GM19455 (cell line): ENCODE measurements around the gene DNAJC1.

Source experiments
- ATAC-seq: cut with Tn5 transposase; IDR thresholded peaks from one replicate; pipeline ENCODE4 v1.9.1; 2021; ENCODE audit not compliant: unreplicated experiment

The DNAJC1 gene

DNA sequence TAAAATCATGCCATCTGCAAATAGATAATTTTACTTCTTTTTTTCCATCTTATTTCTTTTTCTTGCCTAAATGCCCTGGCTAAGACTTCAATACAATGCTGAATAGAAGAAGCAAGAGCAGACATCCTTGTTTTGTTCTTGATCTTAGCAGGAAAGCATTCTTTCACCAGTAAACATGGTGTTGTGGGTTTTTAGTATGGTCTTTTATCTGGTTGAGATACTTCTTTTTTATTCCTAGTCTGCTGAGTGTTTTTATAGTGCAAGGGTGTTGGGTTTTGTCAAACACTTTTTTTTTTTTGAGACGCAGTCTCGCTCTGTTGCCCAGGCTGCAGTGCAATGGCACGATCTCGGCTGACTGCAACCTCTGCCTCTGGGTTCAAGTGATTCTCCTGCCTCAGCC is 232.3 kb downstream of the DNAJC1 start:
- no peak for ATAC-seq

DNA sequence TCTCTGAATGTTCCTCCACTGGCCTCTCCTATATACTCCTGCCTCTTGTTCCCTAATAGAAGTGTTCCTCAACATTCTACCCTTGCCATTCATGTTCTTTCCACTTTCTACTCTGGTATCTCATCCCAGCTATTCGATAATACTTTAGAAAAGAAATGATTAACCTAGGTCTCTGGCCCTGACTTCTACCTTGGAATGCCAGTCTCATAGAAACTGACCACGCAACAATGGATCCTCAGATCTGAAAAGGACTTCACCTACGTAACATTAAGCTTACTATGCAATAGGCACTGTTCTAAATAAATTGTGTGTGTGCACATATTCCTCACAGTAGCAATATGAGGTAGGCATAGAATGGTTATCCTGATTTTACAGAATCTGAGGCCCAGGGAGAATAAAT is 234.5 kb downstream of the DNAJC1 start:
- no peak for ATAC-seq

DNA sequence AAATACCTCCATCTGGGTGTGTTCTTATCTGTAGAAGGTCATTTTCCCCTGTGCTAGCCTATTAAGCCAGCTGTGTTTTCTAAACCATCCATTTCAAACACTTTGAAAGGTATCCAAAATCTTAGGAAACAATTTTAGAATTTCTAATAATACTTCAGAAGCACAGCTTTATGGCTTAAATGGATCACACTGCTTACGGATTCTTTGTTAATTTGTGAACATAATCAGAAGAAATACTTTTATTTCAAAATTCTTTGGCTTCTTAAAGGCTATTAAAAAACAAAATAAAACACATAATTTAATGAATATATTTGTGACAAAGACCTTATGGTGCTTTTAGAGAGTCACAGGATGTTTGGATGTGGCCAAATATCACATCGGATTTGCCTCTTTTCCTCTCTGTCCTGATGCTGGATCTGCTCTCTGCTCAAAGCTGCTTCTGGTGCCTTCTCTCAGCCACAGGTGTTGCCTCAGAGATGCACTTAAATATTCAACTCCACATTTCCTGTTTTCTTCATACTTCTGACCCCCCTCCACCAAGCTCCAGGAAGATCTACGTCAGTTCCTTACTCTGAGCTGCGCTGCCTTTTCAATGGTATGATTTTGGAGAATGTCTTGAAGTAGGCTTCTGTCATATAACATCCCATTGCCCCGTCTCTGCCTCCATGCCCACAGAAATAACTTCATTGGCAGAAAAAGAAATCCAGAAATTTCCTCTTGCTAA is 238.9 kb downstream of the DNAJC1 start:
- ATAC-seq, result no peak

DNA sequence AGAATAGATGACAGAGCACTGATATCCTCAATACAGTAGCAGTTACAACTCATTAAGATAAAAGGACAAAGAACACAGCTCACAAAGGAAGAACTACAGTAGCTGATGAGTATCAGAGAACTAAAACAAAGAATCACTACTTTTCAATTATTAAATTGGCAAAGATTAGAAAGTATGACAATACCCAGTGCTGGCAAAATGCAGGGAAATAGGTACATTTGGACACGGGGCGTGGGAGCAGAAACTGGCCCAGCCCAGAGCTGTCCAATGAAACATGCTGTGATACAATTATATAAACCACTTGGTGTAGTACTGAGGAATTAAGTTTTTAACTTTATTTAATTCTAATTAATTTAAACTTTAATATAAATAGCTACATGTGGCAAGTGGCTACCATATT is 243.2 kb downstream of the DNAJC1 start:
- ATAC-seq, result no peak

DNA sequence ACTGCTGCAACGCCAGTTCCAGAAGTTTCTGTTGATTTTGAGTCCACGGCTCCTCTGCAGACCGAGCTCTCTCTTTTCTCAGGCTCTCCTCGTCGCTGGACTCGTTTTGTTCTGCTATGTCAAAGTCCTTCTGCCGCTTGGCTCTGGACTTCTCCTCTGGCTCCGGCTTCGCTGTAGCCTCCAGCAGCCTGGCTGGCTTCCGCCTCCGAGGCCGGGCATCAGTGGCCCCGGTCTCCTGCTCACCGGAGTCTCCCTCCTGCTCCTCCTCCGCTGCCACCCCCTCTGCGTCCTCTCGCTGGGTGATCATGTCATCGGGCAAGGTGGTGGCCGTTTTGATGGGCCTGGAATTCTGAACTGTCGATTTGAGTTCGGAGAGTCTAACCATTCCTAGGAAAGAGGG is 244.3 kb downstream of the DNAJC1 start:
- ATAC-seq, result no peak

DNA sequence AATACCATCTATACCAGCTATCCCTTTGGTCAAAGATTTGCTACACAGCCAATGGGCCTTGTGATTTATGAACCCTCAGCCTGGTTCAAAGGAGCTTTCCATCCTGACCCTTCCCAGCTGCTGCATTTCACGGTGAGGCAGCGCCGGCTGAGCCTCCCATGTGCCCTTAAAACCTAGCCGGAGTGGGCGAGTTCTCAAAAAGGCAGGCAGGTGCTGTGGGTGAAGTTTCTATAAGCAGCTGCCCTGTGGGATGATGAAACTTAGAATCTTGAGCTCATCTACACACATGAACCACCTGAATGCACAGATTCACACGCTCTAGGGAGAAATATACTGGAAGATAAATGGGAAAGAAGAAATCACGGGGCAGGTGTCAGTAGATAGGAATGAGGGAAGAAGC is 244.8 kb downstream of the DNAJC1 start:
- no peak for ATAC-seq

DNA sequence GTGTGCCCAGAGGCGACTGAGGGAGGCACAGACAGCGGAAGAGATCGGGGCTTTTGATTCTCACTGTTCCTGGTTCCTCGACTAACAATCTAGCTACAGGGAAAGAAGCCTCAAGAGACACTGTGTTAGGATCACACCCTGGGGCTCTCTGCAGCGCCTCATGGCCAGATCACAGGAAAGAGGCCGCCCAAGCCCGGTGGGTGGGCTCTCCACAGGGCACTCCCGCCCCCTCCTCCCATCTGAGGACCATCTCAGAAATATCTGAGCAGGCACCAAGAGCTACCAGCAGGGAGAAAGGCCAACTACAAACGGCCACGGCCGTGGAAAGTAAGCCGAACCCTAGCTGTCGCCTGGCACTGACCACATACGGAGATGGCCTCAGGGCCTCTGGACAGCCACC is 245.3 kb downstream of the DNAJC1 start:
- no peak for ATAC-seq

DNA sequence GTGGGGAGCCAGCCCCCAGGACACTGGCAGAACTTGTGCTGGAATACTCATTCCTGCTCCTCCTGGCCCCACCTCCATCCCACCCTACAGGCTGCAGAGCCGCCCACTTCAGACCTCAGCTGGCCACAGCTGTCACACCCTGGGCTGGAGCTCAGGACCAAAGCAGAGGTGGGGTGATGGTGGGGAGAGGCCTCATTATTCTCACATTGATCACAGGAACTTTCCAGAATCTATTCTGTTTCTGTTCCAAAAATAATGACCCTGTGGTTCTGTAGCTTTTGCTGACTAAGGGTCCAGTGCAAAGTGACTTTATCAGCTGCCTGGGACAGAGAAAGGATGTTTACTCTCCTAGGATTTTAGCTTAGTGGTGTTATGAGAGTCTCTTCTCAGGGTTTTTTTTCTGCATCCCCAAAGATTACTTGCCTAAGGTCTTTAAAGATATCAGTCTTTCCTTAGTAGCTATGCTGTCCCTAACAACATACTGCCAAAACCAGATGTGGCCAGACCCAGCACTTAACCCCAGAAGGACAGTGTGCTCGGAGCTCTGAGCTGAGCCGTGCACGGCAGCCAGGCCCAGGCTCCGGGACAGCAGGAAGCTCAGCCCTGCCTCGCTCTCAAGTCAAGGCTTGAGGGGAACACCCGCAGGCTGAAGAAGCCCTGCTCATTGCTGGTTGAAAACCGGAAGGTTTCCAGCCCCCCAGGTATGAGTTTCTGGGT is 246.2 kb downstream of the DNAJC1 start:
- ATAC-seq, result no peak

DNA sequence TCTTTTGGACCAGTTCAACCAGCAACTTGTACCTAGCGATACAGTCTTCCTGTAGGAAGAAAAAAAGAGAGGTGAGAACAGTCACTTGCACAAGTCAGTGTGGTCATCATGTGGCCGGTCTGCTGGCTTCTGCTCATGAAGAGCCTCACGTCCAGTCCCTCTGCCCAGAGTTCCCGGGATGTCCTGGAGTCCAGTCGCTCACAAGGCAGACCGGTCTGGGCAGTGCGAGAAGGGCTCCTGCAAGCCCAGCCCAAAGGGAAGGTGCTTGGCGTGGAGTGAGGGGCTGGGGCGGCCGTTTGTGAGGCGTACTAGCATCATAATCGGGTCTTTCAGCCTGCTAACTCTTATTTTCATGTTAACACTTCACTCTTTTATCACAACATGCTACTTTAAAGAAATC is 246.8 kb downstream of the DNAJC1 start:
- ATAC-seq, result no peak

DNA sequence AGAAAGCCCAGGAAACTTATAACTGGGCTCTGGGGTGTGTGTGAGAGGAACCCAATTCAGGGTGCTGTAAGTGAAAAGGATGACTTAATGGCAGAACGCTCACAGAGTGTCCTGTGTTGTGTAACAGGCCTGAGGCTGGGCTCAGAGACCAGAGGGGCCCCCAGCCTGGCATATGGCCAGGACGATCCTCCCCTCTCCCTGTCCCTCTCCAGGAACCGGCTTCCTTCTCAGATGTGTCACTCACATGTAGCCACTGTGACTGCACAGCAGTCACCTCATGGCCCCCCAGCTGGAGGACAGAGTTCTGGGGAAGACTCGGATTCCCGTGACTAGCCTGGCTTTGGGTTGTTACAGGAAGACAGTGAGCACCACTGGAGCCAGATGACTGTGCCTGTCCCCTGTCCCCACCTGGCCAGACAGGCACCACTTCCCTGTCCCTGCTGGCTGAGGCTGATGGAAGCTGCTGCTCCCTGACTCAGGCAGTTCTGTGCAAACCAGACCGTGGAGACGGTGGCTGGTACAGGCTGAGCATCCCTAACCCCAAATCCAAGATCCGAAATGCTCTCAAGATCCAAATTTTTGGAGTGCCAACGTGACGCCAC is 249.0 kb downstream of the DNAJC1 start:
- ATAC-seq, result no peak

DNA sequence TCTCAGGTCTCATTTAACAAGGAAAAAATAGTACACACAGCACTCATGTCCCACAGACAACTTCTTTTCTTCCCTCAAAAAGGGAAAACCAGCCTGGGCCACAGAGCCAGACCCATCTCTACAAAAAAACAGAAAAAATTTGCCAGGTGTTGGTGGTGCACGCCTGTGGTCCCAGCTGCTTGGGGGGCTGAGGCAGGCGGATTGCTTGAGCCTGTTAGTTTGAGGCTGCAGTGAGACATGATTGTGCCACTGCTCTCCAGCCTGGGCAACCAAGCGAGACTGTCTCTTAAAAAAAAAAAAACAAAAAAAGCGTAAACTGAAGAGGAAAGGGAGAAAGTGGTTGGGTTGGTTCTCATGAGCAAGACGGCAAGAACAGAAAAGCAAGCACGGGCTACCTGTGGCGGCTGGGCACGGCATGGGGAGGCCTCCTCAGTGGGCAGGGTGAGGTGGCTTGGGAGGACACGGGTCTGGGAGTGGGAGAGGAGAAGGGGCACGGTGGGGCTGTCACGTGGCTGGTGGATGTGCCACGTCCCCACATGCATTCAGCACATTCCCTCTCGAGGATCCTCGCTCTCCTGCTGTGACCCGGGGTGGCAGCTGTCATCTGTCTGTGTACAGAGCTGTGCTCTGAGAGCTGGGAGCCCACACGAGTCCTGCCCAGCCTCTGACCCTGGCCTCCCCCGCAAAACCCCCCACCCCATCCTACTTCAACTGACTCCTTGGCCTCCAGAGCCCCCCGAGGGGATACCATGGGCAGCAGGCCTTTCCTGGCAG is 249.8 kb downstream of the DNAJC1 start:
- no peak for ATAC-seq

DNA sequence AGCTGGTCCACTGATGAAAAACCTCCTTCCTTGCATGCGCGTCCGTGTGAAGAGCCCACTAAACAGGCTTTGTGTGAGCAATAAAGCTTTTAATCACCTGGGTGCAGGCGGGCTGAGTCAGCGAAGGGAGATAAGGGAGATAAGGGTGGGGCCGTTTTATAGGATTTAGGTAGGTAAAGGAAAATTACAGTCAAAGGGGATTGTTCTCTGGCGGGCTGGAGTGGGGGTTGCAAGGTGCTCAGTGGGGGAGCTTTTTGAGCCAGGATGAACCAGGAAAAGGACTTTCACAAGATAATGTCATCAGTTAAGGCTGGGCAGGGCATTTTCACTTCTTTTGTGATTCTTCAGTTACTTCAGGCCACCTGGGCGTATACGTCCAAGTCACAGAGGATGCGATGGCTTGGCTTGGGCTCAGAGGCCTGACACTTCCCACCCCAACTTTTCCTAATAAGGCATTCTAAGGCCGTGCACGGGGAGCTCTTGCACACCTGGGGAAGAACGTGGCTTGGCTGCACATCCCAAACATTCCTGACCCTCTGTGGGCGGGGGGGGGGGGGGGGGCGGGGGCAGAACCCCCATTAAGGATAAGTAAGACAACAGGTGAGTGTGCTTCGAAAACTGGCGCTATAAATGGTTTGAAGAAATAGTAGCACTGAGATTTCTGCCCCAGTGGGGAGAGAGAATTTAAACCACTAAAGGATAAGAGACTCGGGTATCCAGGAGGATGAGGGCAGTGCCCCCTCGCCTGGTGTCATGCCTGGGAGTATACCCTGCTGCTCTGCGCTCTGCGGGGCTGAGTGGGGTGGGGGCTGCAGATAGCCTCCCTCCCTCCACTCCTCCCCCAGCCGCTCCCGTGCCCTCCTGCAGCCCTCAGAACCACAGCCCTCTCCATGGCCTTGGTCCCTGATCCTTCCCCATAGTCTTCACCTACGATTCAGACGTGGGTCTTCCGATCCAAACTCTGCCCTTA is 251.9 kb downstream of the DNAJC1 start:
- ATAC-seq, result no peak

DNA sequence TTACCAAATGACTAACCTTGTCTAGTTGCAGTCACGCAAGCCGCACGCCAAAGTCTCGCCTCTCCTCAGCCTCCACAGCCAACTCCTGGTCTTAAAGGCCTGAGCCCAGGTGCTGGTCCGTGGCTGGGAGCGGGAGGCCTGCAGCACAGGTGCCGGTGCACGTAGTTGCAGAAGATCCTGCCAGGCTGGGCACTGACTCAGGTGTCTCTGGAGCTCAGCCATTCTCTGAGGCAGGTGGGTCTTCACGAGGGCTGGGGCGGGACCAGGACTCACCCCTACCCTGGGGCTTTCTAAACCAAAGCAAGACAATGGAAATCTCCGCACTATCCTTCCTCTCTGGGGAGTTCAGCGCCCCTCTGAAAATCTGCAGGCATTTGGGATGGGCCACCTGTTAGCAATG is 253.1 kb downstream of the DNAJC1 start:
- ATAC-seq, result no peak

DNA sequence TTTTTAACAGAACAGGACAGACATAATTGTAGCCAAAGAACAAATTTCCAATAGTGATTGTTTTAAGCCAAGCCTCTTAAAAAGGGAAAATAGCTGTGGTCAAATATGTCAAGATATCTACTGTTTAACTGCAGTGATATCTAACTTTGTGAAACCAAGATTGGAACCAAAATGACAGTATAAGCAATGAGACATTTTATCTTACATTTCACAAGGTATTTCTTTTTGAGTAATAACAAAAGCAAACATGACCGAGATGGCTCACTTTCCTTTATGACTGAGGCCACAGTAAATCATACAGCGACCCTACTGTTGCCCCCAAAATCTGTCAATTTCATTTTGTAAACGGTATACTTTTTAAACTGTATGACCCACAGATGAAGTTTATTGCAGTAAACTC is 253.7 kb downstream of the DNAJC1 start:
- no peak for ATAC-seq

DNA sequence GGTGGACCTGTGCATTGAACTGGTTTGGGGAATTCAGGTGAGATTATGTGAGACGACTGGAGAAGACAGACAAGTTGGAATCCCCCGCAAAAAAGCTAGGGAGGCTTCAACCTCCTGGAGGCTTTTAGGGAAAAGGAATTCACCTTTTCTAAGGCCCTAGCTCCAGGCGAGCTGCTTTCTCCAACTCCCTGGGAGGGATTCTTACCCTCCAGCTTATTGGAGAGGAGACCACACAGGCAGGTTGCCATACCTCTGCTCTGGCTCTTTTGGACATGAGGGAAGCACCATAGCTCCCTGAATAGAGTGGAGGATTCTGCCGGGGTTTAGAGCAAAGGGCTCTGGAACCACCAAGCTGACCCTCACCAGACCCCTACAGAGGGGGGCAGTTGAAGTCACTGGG is 255.7 kb downstream of the DNAJC1 start:
- ATAC-seq, result no peak

DNA sequence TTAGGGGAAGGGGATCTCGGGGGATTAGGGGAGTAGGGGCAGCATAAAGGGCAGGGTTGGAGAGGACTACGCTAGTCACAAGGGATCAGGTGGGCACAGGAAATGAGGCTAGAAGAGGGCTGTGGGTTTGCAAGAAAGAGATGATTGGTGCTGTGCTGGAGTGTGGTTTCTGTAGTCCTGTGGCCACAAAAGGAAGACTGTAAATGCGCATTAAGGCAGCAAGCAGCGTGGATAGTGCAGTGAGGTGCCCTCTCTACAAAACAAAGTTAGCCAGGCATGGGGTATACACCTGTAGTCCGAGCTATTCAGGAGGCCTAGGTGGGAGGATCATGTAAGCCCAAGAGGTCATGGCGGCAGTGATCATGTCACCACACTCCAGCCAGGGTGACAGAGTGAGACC is 257.4 kb downstream of the DNAJC1 start:
- ATAC-seq, result no peak

DNA sequence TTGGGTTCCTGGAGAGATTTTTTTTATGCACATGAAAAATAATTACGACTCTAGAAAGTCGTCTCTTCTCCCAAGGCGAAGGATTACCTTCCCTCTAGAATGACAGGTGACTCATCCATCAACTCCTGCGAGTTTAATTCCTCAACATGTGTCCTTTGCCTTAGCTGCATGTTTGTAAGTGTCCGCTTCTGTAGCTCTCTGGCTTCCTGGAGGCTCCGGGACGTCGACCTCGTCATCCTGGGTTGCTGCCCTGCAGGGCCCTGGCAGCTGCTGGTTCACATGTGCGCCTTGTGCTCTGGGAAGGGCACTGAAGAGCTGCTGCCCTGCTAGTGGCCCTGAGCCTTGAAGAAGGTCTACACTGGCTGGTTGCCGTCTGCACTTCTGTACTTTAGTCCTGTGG is 259.3 kb downstream of the DNAJC1 start:
- ATAC-seq, result no peak

DNA sequence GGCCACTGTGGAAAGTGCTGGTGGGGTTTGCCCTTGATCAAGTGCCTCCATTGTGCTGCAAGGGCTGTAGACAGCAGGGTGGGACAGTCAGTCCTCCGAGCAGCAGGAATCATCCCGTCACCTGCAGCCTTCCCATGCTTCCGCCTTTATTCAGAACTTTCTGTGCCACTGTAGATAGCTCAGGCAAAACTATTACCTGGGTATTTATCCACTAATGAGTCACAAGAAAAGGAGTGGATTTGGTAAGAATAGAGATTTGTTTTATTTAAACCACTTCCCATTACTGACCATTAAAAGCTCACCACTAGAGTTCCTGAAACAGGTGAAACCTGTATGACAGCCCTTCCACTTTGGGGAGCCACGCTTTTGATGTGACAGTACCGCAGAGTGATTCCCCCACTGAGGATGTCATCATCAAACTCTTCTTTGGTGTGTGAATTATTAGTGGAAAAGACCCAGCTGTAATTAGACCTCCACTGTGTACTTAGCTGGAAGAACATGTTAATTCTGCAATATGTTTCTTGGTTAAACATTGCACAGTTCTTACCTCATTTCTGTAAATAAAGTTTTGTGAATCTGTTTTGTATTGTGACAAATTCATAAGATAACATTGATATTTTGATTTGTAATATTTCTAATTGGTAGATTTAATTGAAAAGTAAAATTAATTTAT is 260.7 kb downstream of the DNAJC1 start:
- no peak for ATAC-seq

DNA sequence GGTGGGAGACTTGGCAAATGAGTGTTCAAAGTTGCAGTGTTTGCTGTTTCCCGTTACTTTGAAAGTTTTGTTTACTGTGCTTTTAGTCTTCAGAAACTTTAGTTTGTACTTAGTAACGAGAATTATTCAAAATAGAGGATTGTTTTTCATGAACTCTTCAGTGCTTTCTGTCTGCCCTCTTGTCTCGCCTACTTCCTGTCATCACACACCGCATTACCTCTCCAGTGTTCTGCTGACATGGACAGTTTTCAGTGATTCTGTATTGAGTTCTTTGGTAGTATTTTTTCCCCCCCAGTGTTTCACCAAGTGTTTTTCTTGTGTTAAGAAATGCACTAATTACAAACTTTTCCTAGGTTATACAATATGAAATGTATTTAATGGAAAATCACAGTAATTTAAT is 262.5 kb downstream of the DNAJC1 start:
- no peak for ATAC-seq

DNA sequence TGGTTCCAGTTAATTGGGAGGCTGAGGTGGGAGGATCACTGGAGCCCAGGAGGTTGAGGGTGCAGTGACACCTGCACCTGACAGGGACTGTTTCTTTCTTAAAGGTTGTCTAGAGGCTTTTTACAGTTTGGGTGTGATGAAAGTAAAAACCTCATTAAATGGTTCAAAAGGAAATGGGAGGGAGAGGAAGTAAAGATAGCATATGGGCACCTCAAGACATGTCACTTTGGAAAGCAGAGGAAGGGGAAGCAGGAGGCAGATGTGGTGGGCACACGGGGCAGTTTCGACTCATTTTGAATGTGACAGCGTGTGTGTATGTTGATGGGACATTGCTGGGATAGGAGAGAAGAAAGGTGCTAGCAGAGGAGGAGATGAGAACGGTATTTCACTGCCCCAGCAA is 266.4 kb downstream of the DNAJC1 start:
- no peak for ATAC-seq
